GM18519 (cell line): Measurements from ENCODE around the gene MRPL22.
"Not testable (repeated sequence)": the region's sequence is repeated elsewhere in the genome, so short reads cannot be mapped to it uniquely, and the experiment has no call there.

Source experiments
- ATAC-seq: cut with Tn5 transposase; IDR thresholded peaks from one replicate; pipeline ENCODE4 v1.9.1; 2021; ENCODE audit warnings: mild to moderate bottlenecking, moderate library complexity; ENCODE audit not compliant: unreplicated experiment, low FRiP score

MRPL22 gene

DNA sequence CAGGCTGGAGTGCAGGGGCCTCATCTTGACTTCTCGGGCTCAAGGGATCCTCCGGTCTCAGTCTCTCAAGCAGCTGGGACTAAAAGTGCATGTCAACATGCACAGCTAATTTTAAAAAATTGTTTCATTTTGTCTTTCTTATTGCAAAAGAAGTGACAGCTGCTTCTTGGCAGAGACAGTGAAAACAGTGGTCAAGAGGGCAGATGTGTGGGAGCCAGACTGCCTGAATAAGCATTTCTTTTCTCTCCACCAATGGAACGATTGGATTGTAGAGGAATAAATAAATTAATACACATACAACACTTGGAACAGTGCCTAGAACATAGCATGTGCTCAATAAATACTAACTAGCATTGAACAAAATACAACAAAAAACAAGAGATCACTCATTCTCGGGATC lies 45.3 kb downstream of the MRPL22 start:
- ATAC-seq, result no peak

DNA sequence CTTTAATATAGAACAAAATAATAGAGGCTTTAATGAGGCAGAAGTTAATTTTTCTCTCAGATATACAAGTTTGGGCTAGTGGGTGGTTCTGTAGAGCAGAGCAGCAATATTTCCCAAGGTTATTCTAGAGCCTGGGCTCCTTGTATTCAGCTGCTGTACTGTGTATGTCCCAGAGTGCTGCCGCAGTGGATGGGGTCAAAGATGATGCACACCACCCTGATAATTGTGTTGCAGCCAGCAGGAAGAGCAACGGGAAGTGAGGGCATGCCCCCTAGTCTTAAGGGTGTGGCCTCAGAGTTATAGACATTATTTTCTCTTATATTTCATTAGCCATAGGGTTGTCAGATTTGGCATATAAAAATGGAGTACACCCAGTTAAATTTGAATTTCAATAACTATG lies 48.8 kb downstream of the MRPL22 start:
- no peak for ATAC-seq

- ATAC-seq, result no peak
Measured at GRCh38 chr5:154993461-154993860, 52.6 kb downstream of the MRPL22 start.

- ATAC-seq, result no peak
Measured at GRCh38 chr5:154995679-154996078, 54.8 kb downstream of the MRPL22 start.

DNA sequence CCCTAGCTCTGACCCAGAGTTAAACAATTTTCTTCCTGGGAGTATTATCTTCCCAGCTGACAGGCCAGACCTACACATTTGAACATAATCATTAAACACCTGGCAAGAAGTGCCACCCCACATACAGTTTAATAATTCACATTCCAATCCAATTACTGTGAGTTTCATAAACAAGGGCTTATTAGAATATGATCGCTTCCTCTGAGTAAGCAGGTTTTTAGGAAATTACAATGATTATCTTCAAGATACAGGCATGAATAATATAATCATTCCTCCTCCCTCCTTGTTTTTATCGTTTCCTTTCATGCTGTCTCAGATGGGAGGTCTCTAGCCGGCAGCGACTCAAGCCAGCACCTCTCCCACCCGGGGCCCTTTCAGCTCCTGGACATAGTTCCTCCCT lies 56.9 kb downstream of the MRPL22 start:
- ATAC-seq, result no peak

DNA sequence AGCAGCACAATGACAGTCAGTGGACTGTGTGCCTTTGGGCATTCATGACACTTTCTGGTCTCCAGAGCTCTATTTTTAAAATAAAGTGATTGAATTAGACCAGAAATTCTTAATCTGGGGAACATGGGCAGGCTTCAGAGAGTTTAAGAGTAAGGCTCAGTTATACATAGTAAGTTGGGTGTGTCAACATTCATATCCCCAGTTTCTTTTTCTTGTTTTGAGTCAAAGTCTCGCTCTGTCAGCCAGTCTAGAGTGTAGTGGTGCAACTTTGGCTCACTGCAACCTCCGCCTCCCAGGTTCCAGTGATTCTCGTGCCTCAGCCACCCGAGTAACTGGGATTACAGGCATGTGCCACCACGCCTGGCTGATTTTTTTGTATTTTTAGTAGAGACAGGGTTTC lies 59.0 kb downstream of the MRPL22 start:
- ATAC-seq, result peak; percentile 69

GRCh38 chr5:155001523-155001922 lies 60.6 kb downstream of the MRPL22 start:
- ATAC-seq, result no peak

- not testable (repeated sequence) for ATAC-seq
Measured at GRCh38 chr5:155002722-155003121, 61.8 kb downstream of the MRPL22 start.

DNA sequence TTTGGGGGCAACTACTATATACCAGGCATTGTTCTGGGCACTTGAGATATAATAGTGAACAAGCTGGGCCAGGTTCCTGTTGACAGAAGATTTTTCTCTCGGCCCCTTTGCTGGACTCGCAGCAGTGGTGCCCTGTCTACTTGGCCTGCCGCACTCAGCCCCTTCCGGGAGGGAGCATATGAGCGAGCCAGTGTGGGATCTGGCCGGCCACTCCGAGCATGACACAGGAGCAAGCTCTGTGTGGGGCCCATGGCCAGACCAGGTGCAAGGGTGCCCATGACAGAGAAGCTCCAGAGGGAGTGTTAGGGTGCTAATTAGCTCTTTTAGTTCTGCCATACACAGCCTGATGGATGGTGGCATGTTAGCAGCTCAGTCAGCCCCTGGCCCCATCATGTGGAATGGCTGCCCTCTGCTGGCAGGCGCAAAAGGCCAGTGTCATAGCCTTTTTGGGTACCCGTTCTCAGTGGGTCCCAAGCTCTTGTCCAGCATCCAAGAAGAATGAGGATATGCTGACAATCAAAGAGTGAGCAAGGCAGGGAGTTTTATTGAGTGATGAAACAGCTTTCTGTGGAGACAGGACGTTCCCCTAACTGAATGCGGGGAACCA lies 63.4 kb downstream of the MRPL22 start:
- no peak for ATAC-seq

- not testable (repeated sequence) for ATAC-seq
Measured at GRCh38 chr5:155006265-155006664, 65.4 kb downstream of the MRPL22 start.

DNA sequence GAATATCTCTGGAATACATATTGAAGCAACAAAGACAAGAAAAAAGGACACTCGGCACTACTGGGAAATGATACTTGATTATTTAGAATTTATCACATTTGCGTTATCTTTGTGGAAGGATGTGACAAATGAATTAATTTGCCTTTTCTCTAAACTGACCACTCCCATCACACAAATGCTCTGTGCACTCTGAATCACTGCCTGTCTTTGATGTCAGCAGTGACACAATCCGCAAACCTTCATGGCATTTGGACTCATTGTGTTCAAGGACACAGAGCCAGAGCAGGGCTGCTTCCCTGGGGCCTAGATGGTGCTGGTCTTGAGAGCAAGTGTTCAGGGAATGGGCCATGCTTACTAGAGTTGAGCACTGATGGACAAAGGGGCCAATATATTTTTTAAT lies 67.8 kb downstream of the MRPL22 start:
- no peak for ATAC-seq

GRCh38 chr5:155010881-155011280 lies 70.0 kb downstream of the MRPL22 start:
- ATAC-seq, result no peak

GRCh38 chr5:155013526-155013925 lies 72.7 kb downstream of the MRPL22 start, which contains the start of gene KIF4B:
TSS of gene KIF4B (plus strand) at chr5:155013755. CDS start at chr5:155013860, 105 bp downstream.
- ATAC-seq, result no peak

DNA sequence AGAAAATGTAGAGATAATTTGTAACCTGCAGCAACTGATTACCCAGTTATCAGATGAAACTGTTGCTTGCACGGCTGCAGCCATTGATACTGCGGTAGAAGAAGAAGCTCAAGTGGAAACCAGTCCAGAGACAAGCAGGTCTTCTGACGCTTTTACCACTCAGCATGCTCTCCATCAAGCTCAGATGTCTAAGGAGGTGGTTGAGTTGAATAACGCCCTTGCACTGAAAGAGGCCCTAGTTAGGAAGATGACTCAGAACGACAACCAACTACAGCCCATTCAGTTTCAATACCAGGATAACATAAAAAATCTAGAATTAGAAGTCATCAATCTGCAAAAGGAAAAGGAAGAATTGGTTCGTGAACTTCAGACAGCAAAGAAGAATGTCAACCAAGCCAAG lies 74.4 kb downstream of the MRPL22 start:
- no peak for ATAC-seq

GRCh38 chr5:155017610-155018009 lies 76.7 kb downstream of the MRPL22 start:
- peak; percentile 97 for ATAC-seq
